SK-N-SH treated with all-trans-retinoic acid at 6 μM for 48 hours (cell line): Measurements from ENCODE around the gene HAAO.

Experiments
- ARNTL ChIP-seq: fragments of 450-650 bp; formaldehyde crosslinking; IDR thresholded peaks from 2 replicates; pipeline ENCODE4 v1.5.0; 2020; ENCODE audit warnings: low read depth, mild to moderate bottlenecking, moderate library complexity, borderline replicate concordance
- CSDC2 ChIP-seq: fragments of 250-450 bp; sonication (Bioruptor Pico); IDR thresholded peaks from 2 replicates; pipeline ENCODE4 v1.5.0; 2020; ENCODE audit warnings: mild to moderate bottlenecking, moderate library complexity
- OSR1 ChIP-seq: fragments of 250-450 bp; sonication (Bioruptor Pico); IDR thresholded peaks from 2 replicates; pipeline ENCODE4 v1.8.0; 2022; ENCODE audit warnings: moderate library complexity, mild to moderate bottlenecking, inconsistent platforms
- PPARA ChIP-seq: fragments of 250-450 bp; sonication (Bioruptor Pico); IDR thresholded peaks from 2 replicates; pipeline ENCODE4 v1.5.0; 2020; ENCODE audit warnings: mild to moderate bottlenecking, borderline replicate concordance
- RARB ChIP-seq: fragments of 250-450 bp; sonication (Bioruptor Pico); IDR thresholded peaks from 2 replicates; pipeline ENCODE4 v1.8.0; 2021; ENCODE audit warnings: mild to moderate bottlenecking, moderate library complexity
- ZC3H10 ChIP-seq: fragments of 250-450 bp; sonication (Bioruptor Pico); IDR thresholded peaks from 2 replicates; pipeline ENCODE4 v1.5.1; 2021; ENCODE audit warnings: mild to moderate bottlenecking, moderate library complexity
- ZFP3 ChIP-seq: fragments of 250-450 bp; sonication (Bioruptor Pico); IDR thresholded peaks from 2 replicates; pipeline ENCODE4 v1.5.0; 2020; ENCODE audit warnings: mild to moderate bottlenecking, moderate library complexity
- ZNF565 ChIP-seq: fragments of 450-650 bp; formaldehyde crosslinking; conservative IDR thresholded peaks from 2 replicates; pipeline ENCODE4 v1.5.0; 2020; ENCODE audit warnings: low read depth, mild to moderate bottlenecking, moderate library complexity
- ZNF70 ChIP-seq: fragments of 450-650 bp; formaldehyde crosslinking; IDR thresholded peaks from 2 replicates; pipeline ENCODE4 v1.5.0; 2020; ENCODE audit warnings: mild to moderate bottlenecking, moderate library complexity
- TF ChIP-seq, protein P1 (sequence below): fragments of 250-450 bp; sonication (Bioruptor Pico); IDR thresholded peaks from 2 replicates; pipeline ENCODE4 v1.8.0; 2020; ENCODE audit warnings: mild to moderate bottlenecking, moderate library complexity, borderline replicate concordance

DNA sequence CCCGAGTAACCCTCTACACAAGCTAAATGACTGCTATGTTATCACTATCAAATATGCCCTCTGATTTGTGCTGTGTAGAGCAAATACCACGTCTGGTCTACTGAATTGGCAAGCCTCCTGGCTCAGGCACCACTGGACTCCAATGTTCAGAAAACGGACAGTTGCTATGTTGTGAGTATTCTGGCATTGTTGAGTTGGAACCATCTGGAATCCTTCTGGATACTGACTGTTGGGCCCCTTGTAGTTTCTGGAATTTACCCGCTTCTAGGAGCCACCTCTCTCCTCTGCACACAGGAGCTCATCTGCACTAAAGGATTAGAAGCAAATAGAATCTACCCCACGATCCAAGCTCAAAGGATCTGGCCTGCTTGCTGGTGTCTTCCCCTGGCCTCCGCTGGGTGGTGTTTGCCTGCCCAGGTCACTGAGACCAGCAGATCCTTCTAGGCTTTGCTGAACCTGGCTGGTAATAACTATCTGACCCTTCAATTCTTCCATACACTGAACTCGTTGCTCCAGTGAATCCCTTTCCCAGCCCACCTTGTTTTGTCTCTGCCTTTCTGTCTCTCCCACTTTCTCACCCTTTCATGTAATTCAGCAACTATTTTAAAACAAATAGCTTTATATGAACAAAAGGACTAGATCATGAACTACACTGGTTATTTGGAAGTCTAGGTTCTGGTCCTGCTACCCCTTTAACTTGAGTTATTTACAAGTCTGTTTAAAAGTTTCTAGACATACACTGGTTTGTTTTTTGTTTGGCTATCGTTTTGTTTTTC is 2.1 kb upstream of the HAAO start:
- no peak for TF ChIP-seq ARNTL (CRISPR knock-in tag)
- no peak for TF ChIP-seq PPARA
- TF ChIP-seq CSDC2, result no peak
- TF ChIP-seq ZNF565, result no peak
- TF ChIP-seq RARB (CRISPR knock-in tag), result no peak
- TF ChIP-seq, protein P1, sequence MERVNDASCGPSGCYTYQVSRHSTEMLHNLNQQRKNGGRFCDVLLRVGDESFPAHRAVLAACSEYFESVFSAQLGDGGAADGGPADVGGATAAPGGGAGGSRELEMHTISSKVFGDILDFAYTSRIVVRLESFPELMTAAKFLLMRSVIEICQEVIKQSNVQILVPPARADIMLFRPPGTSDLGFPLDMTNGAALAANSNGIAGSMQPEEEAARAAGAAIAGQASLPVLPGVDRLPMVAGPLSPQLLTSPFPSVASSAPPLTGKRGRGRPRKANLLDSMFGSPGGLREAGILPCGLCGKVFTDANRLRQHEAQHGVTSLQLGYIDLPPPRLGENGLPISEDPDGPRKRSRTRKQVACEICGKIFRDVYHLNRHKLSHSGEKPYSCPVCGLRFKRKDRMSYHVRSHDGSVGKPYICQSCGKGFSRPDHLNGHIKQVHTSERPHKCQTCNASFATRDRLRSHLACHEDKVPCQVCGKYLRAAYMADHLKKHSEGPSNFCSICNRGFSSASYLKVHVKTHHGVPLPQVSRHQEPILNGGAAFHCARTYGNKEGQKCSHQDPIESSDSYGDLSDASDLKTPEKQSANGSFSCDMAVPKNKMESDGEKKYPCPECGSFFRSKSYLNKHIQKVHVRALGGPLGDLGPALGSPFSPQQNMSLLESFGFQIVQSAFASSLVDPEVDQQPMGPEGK (CRISPR knock-in tag), result no peak
- TF ChIP-seq ZNF70 (CRISPR knock-in tag), result no peak
- no peak for TF ChIP-seq OSR1 (CRISPR knock-in tag)
- no peak for TF ChIP-seq ZFP3 (CRISPR knock-in tag)
- no peak for TF ChIP-seq ZC3H10 (CRISPR knock-in tag)
